ENCODE measurements around the gene THSD4. TPM values are rescaled to one million over a fixed set of nuclear protein-coding genes. Genes with fewer than 3 reads are reported as not detected.

Gene THSD4
- total and polyA plus RNA-seq, 2 of the 8 experiments (the other 6 are each of a cell fraction or from before 2014, with no cell fraction given) = 2.5 to 6.2 TPM

- no peak for TF ChIP-seq RAD21 (IDR thresholded peaks at IDR 0.05 in 1 of 2, conservative IDR thresholded peaks at IDR 0.05 in 1 of 2; ENCODE audit: low read depth in 2 of 2, low read length in 2 of 2)
Measured at GRCh38 chr15:71529361-71529760, 414.1 kb downstream of the THSD4 start (continued).

Measured in H1 (cell line).